Upper lobe of left lung (tissue), 6 donors: ENCODE measurements around the gene OXTR. TPM values are rescaled to one million over a fixed set of nuclear protein-coding genes. Genes with fewer than 3 reads are reported as not detected.

Experiments used
- ATAC-seq, 2 donors: fragments of 200-7000 bp; cut with Tn5 transposase; one replicate each; pipeline ENCODE4 v1.9.1; 2022; ENCODE audit warnings: mild to moderate bottlenecking in 2 of 2, moderate library complexity in 2 of 2; ENCODE audit not compliant: low FRiP score in 2 of 2
- DNase-seq, 2 donors: peaks; one replicate each; pipeline ENCODE4 v3.0.0-alpha.2; 2019 to 2020
- H3K27ac ChIP-seq, 4 donors: fragments of 200-600 bp; sonication (generic); one replicate each; pipeline ENCODE4 v1.5.1; 2016 to 2019
- H3K27me3 ChIP-seq, 4 donors: fragments of 200-600 bp; sonication (generic); one replicate each; pipeline ENCODE4 v1.5.1; 2017 to 2019
- H3K36me3 ChIP-seq, 4 donors: fragments of 200-600 bp; sonication (generic); one replicate each; pipeline ENCODE4 v1.5.1; 2016 to 2019
- H3K4me1 ChIP-seq, 4 donors: fragments of 200-600 bp; sonication (generic); one replicate each; pipeline ENCODE4 v1.5.1; 2018 to 2019
- H3K4me3 ChIP-seq, 4 donors: fragments of 200-600 bp; sonication (generic); one replicate each; pipeline ENCODE4 v1.5.1; 2017 to 2019; ENCODE audit warnings: mild to moderate bottlenecking in 2 of 4, moderate library complexity in 1 of 4
- H3K9me3 ChIP-seq, 4 donors: fragments of 200-600 bp; sonication (generic); one replicate each; pipeline ENCODE4 v1.5.1; 2018 to 2019
- EP300 ChIP-seq, 4 donors: sonication (generic); formaldehyde crosslinking; IDR thresholded peaks; one replicate each; pipeline ENCODE4 v1.5.1; 2017; ENCODE audit warnings: antibody characterized with exemption in 4 of 4, control low read depth in 2 of 4
- POLR2A ChIP-seq, 4 donors: fragments of 450-650 bp; IDR thresholded peaks; one replicate each; pipeline ENCODE4 v1.5.1; 2016 to 2017; ENCODE audit warnings: antibody characterized with exemption in 4 of 4, mild to moderate bottlenecking in 2 of 4
- POLR2AphosphoS5 ChIP-seq, 2 donors: sonication (generic); formaldehyde crosslinking; IDR thresholded peaks; one replicate each; pipeline ENCODE4 v1.5.1; 2017; ENCODE audit warnings: antibody characterized with exemption in 2 of 2
- WGBS, 2 donors: methylation state at CpG; one replicate each; pipeline ENCODE4 v1.1.5; 2017 to 2018; 5-methylcytosine and 5-hydroxymethylcytosine counted together
- total RNA-seq, 6 donors: library from RNA; depleted of rRNA in 4 of 6; stranded (reverse); fragments of >200 nt in 4 of 6; gene quantifications; one replicate each; pipeline versions ENCODE4 v1.1.0 to v1.2.1, GENCODE V29; 2016 to 2021
- TF ChIP-seq, protein P1 (sequence below), 6 experiments: fragments of 450-650 bp in 4 of 6; fragments of 200-600 bp in 2 of 6; sonication (generic) in 2 of 6; IDR thresholded peaks; one replicate each; pipeline ENCODE4 v1.5.1; 2016 to 2019; ENCODE audit warnings: antibody characterized with exemption in 6 of 6
- donor health status: DM: no; HTN: no; CAD: no; lungs with moderate emphysema.
- donor health status: DM: no; HTN: yes; CAD: no; lungs with severe emphysema.

OXTR gene
- 10 to 100 TPM in 1 of 6 donors, under 1 TPM in 3, not detected in 2; 0.15 to 11.5 (median 0.45) TPM for total RNA-seq

DNA sequence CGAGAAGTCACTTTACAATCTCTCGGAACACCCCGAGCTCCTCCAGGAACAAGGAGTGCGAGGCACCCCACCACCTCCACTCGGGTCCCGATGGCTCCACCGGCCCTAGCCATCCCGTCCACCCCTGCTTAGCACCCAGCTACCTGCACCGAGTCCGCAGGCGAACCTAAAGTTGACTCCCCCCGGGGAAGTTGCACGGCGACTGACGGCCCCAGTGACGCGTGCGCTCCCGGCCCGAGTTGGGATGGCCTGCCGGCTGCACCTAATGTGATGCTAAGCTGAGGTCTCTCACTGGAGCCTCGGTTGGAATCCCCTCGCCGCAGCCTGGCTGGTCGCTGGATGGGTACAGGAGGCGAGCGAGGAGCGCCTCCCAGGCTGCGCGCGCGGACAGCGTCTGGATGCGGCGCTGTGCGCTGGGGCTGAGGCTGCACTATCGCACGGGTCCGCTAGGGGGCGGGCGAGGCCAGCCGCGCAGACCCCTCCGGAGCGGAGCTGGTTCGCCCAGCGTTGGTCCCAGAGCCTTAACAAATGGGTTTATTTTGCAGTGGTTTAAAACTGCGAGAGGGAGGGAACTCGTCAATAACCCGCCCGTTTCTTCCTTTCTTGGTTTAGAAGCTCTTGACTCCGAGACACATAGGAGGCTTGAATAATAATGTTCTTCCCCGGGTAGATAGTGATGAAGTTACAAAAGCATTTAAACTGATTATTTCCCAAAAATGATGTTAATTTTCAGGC is at the start of gene OXTR:
OXTR (minus strand) TSS at position 526 of the 735 bp plus-strand sequence. CDS start 1,426 bp downstream, outside the sequence.
- Histone ChIP-seq H3K27me3 (peaks cover 0 to 29% (median 20%) of the 10 kb centered on the region in 4 donors), H3K4me3 (peak within 1 kb of the TSS in 3 of 4 donors; percentile 16 to 40 (median 31)), H3K9me3 (no peaks in the 10 kb centered on the region), H3K4me1 (peaks cover 19 to 30% (median 24%) of the 10 kb centered on the region in 4 donors), H3K27ac (no peak within 1 kb of the TSS), H3K36me3 (no peaks in the 10 kb centered on the region)
- TF ChIP-seq POLR2A (IDR thresholded peaks at IDR 0.05) (no peak), POLR2AphosphoS5 (IDR thresholded peaks at IDR 0.05) (no peak)
- TF ChIP-seq, protein P1, sequence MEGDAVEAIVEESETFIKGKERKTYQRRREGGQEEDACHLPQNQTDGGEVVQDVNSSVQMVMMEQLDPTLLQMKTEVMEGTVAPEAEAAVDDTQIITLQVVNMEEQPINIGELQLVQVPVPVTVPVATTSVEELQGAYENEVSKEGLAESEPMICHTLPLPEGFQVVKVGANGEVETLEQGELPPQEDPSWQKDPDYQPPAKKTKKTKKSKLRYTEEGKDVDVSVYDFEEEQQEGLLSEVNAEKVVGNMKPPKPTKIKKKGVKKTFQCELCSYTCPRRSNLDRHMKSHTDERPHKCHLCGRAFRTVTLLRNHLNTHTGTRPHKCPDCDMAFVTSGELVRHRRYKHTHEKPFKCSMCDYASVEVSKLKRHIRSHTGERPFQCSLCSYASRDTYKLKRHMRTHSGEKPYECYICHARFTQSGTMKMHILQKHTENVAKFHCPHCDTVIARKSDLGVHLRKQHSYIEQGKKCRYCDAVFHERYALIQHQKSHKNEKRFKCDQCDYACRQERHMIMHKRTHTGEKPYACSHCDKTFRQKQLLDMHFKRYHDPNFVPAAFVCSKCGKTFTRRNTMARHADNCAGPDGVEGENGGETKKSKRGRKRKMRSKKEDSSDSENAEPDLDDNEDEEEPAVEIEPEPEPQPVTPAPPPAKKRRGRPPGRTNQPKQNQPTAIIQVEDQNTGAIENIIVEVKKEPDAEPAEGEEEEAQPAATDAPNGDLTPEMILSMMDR (IDR thresholded peaks at IDR 0.05): peak; percentile 93 to 98 (median 96)
- DNase-seq: peak in 1 of 2 donors; percentile 94
- WGBS, 2 donors: 7 to 23% methylated on average over 12 to 51 of the region's 53 CpGs
- ATAC-seq: peak; percentile 92 to 96

DNA sequence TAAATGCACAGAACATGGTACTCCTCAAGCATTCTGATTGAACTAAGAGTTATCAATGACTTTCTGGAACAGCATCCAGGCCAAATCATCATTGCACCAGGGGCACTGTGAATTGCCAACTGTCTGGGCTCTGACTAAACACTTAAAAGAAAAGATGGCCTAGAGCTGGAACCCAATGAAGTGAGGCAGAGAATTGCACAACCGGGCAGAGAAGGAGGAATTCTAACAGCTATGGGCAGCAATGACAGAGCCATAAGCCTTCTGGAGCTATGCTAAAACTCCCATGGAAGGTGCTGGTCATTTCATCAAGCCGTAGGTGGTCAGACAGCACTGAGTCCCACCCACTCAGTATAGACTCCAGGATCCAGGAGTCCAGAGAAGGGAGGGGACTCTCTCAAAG is 48.1 kb upstream of the OXTR start:
- DNase-seq (no peak), ATAC-seq (no peak)
- WGBS, 2 donors: 91 to 96% methylated on average over 2 of the region's 2 CpGs
- Histone ChIP-seq H3K9me3 (peaks cover 12 to 35% (median 16%) of the 10 kb centered on the region in 4 donors), H3K4me3 (no peak overlapping the region), H3K4me1 (no peaks in the 10 kb centered on the region), H3K27me3 (no peaks in the 10 kb centered on the region), H3K36me3 (no peaks in the 10 kb centered on the region), H3K27ac (no peak overlapping the region)
- TF ChIP-seq, protein P1 (IDR thresholded peaks at IDR 0.05): no peak
- TF ChIP-seq POLR2AphosphoS5 (IDR thresholded peaks at IDR 0.05) (no peak), POLR2A (IDR thresholded peaks at IDR 0.05) (no peak), EP300 (IDR thresholded peaks at IDR 0.05) (no peak)

DNA sequence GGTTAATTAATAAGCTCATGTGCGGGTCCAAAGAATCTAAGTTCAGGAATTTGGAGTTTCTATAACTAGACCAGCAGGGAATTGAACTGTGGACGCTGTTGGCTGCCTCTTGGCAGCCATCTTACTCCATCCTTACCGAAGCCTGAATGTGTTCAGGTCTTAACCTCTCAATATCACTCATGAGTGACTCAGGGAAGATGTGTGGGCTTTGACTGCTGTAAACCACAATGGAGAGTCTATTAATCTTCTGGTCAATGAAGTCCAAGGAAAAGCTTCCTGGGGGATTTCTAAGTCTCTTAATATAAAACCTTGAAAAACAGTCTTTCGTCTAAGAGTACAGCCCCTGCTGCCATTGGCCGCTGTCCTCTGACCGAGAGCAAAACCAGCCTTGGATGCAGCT is 46.7 kb upstream of the OXTR start:
- H3K4me1 ChIP-seq: no peaks in the 10 kb centered on the region
- no peaks in the 10 kb centered on the region for H3K27me3 ChIP-seq
- TF ChIP-seq, protein P1 (IDR thresholded peaks at IDR 0.05): no peak
- TF ChIP-seq POLR2A (IDR thresholded peaks at IDR 0.05) (no peak), EP300 (IDR thresholded peaks at IDR 0.05) (no peak), POLR2AphosphoS5 (IDR thresholded peaks at IDR 0.05) (no peak)
- DNase-seq (no peak), ATAC-seq (no peak)
- H3K27ac ChIP-seq: no peak overlapping the region
- peaks cover 12 to 35% (median 16%) of the 10 kb centered on the region in 4 donors for H3K9me3 ChIP-seq
- H3K4me3 ChIP-seq: no peak overlapping the region
- WGBS, 2 donors: 94% methylated on average over 6 of the region's 6 CpGs
- H3K36me3 ChIP-seq: no peaks in the 10 kb centered on the region

DNA sequence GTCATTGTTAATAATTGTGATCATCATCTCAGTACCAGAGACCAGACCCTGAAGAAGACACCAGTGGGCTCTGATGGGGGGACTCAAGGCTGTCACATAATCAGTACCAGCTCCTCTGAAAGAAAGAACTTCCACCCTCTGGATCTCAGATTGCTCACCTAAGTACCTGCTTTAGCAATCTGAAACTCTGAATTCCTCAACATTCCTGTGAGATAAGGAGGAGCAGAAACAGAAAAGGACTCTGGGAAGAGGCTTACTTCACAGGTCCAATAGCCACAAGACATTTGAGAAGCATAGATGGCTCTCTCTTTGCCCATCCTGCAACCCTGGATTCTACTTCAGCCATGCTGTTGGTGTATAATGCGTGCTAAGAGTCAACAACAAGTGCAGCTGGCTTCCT is 44.0 kb upstream of the OXTR start:
- WGBS, 2 donors: 87 to 100% methylated on average over 1 of the region's 1 CpG
- peaks cover under 1 to 14% (median 5%) of the 10 kb centered on the region in 4 donors for H3K9me3 ChIP-seq
- TF ChIP-seq, protein P1 (IDR thresholded peaks at IDR 0.05): no peak
- TF ChIP-seq EP300 (IDR thresholded peaks at IDR 0.05) (no peak), POLR2AphosphoS5 (IDR thresholded peaks at IDR 0.05) (no peak), POLR2A (IDR thresholded peaks at IDR 0.05) (no peak)
- H3K4me3 ChIP-seq: no peak overlapping the region
- no peaks in the 10 kb centered on the region for H3K4me1 ChIP-seq
- H3K36me3 ChIP-seq: no peaks in the 10 kb centered on the region
- ATAC-seq: no peak
- DNase-seq: no peak
- H3K27ac ChIP-seq: no peak overlapping the region
- H3K27me3 ChIP-seq: no peaks in the 10 kb centered on the region
